ENCODE data around the gene TEX50.
"Not testable (repeated sequence)": the region's sequence is repeated elsewhere in the genome, so short reads cannot be mapped to it uniquely, and the experiment has no call there.

The TEX50 gene

DNA sequence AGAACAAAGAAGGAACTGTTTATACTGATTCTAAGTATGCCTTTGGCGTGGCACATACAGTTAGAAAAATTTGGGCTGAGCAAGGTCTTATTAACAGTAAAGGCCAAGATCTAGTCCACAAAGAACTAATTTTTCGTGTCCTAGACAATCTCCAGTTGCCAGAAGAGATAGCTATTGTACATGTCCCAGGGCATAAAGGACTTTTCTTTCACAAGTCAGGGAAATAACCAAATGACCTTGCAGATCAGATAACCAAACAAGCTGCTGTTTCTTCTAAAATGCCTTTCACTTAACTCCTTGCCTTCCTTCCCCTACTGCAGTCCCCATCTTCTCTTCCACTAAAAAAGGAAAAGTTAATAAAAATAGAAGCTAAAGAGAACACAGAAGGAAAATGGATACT, 4.0 kb downstream of the TEX50 start:
- in situ Hi-C loops (cut with MboI; ENCODE audit: low sequenced_read_pairs, unreplicated experiment), result no loop called here
- DNase-seq (ENCODE audit: low spot score), result no peak
- TF ChIP-seq, protein P1, sequence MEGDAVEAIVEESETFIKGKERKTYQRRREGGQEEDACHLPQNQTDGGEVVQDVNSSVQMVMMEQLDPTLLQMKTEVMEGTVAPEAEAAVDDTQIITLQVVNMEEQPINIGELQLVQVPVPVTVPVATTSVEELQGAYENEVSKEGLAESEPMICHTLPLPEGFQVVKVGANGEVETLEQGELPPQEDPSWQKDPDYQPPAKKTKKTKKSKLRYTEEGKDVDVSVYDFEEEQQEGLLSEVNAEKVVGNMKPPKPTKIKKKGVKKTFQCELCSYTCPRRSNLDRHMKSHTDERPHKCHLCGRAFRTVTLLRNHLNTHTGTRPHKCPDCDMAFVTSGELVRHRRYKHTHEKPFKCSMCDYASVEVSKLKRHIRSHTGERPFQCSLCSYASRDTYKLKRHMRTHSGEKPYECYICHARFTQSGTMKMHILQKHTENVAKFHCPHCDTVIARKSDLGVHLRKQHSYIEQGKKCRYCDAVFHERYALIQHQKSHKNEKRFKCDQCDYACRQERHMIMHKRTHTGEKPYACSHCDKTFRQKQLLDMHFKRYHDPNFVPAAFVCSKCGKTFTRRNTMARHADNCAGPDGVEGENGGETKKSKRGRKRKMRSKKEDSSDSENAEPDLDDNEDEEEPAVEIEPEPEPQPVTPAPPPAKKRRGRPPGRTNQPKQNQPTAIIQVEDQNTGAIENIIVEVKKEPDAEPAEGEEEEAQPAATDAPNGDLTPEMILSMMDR (IDR thresholded peaks at IDR 0.05; ENCODE audit: borderline replicate concordance, control extremely low read depth, extremely low read depth, insufficient read depth, missing control alignments), result no peak

DNA sequence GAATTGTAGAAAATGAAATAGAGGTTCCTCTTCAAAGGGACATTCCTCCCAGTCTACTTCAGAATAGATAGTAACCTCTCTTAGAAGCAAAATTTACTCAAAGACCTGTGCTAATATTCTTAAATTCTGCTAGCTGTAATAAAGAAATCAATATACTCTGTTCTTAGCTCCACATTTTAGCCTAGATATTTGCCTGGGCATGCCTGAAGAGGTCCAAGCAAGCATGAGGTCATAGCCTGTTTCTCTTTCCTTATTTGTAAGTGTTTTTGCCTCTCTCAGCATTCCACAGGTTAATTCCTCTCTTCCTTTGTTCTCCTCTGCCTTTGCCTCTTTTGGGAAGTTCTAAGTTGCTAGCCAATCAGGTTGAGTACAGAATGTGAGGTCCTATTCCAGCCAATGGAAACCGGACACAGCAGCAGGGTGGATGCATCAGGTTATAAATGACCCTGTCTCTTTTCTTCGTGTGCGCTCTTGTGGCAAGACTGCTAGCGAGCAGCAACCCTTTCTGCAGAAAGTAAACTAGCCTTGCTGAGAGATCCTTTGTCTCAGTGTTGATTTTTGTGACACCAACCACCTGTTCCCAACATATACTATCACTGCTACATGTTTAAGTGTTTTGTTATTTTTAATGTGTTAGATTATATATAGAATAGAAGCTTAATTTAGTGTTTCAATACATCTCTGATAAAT, 7.5 kb downstream of the TEX50 start:
- DNase-seq (ENCODE audit: low spot score); in situ Hi-C loops (cut with MboI; ENCODE audit: low sequenced_read_pairs, unreplicated experiment): not testable (repeated sequence)

DNA sequence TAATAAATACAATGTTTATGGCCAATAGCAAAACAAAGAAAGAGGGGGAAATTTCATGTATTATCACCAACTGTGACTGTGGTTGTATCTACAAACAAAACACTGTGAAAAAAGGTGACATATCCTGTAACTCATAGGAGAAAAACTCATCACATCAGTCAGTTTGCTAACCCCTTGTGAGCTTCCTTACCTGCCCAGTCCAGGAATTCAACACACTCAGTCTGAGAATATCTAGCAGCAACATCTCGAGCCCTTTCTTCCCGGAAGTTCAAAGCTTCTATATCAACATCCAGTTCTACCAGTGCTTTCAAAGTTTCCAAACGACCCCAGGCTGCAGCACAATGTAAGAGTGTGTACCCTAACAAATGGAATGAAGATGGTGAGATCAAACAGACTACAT, 11.5 kb downstream of the TEX50 start:
- DNase-seq (ENCODE audit: low spot score), result no peak
- TF ChIP-seq, protein P1 (IDR thresholded peaks at IDR 0.05; ENCODE audit: borderline replicate concordance, control extremely low read depth, extremely low read depth, insufficient read depth, missing control alignments), result no peak
- in situ Hi-C loops (cut with MboI; ENCODE audit: low sequenced_read_pairs, unreplicated experiment), result no loop called here

GRCh38 chr1:173648880-173649605, 13.9 kb downstream of the TEX50 start:
- TF ChIP-seq, protein P1 (IDR thresholded peaks at IDR 0.05; ENCODE audit: borderline replicate concordance, control extremely low read depth, extremely low read depth, insufficient read depth, missing control alignments), result no peak
- DNase-seq (ENCODE audit: low spot score), result no peak
- in situ Hi-C loops (cut with MboI; ENCODE audit: low sequenced_read_pairs, unreplicated experiment), result no loop called here

DNA sequence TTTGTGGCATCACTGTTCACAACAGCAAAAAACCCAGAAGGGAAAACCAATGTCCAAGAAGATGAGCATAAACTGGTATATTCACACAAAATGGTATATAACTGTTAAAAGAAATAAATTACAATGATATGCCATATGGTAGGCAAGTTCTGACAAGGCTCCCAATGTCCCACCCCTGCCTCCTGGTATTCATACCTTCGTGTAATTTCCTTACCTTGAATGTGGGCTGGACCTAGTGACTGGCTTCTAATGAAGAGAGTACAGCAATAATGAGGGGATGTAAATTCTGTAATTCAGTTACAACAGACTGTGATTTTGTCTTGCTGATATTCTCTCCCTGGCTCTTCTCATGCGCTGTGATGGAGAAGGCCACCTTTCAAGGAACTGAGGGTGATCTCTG, 25.2 kb downstream of the TEX50 start:
- in situ Hi-C loops (cut with MboI; ENCODE audit: low sequenced_read_pairs, unreplicated experiment), result no loop called here
- TF ChIP-seq, protein P1 (IDR thresholded peaks at IDR 0.05; ENCODE audit: borderline replicate concordance, control extremely low read depth, extremely low read depth, insufficient read depth, missing control alignments), result no peak
- no peak for DNase-seq (ENCODE audit: low spot score)

- TF ChIP-seq, protein P1 (IDR thresholded peaks at IDR 0.05; ENCODE audit: borderline replicate concordance, control extremely low read depth, extremely low read depth, insufficient read depth, missing control alignments), result no peak
- in situ Hi-C loops (cut with MboI; ENCODE audit: low sequenced_read_pairs, unreplicated experiment), result no loop called here
- no peak for DNase-seq (ENCODE audit: low spot score)
These were observed 26.1 kb downstream of the TEX50 start for GRCh38 chr1:173661271-173661670.

DNA sequence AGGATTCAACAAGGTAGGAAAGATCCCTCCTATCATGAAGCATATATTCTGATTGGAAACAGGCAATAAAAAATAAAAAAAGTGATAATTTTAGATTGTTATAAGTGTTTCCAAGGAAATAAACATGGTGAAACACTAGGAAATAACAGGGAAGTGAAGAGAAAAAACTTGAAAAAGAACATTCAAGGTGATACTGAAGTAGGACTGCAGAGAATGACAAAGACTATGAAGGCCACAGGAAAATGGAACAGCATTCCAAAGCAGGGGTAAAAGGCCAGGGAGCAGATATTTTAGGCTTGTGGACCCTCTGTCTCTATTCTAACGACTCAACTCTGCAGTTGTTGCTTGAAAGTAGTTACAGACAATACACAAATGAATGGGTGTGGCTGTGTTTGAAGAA, 26.6 kb downstream of the TEX50 start:
- TF ChIP-seq, protein P1 (IDR thresholded peaks at IDR 0.05; ENCODE audit: borderline replicate concordance, control extremely low read depth, extremely low read depth, insufficient read depth, missing control alignments), result no peak
- no peak for DNase-seq (ENCODE audit: low spot score)
- in situ Hi-C loops (cut with MboI; ENCODE audit: low sequenced_read_pairs, unreplicated experiment), result no loop called here

Data from GM13976 (cell line).